ENCODE data around the gene ELL3.

Gene ELL3

GRCh38 chr15:43723151-43723550 is 53.6 kb downstream of the ELL3 start:
- no peak overlapping the region for H3K27ac ChIP-seq (ENCODE audit: low read length)
- no peak for DNase-seq (ENCODE audit: low read depth, low spot score)
- WGBS (ENCODE audit: insufficient coverage, insufficient read length): no CpG with 5 or more reads among the region's 4 CpGs

More at GRCh38 chr15:43723151-43723550, 53.6 kb downstream of the ELL3 start:
- no peaks in the 10 kb centered on the region for H3K9me3 ChIP-seq (ENCODE audit: control insufficient read depth, insufficient read depth, low read length)
- H3K36me3 ChIP-seq (ENCODE audit: control insufficient read depth, insufficient read depth, low read length): no peaks in the 10 kb centered on the region
- no peak overlapping the region for H3K4me3 ChIP-seq (ENCODE audit: low read length)
- no peaks in the 10 kb centered on the region for H3K27me3 ChIP-seq (ENCODE audit: control insufficient read depth, insufficient read depth, low read length)
- H3K4me1 ChIP-seq (ENCODE audit: control insufficient read depth, insufficient read depth, low read length): no peaks in the 10 kb centered on the region
